HEK293 (cell line): Measurements from ENCODE around the gene HS3ST6.

Experiments
- CTCF ChIA-PET: fragments of 350-600 bp; formaldehyde crosslinking; extraction: SDS; loops from one replicate; lab custom pipeline; 2021; ENCODE audit warnings: antibody characterized with exemption; lab: Yijun Ruan, JAX
- POLR2A ChIA-PET: fragments of 300-600 bp; formaldehyde crosslinking; extraction: SDS; loops from one replicate; lab custom pipeline; 2020; ENCODE audit warnings: antibody characterized with exemption, inconsistent platforms; lab: Yijun Ruan, JAX
- H3K27ac ChIP-seq: fragments of 200-500 bp; sonication (Bioruptor generic); 2 replicates; pipeline ENCODE4 v1.5.1; 2014; ENCODE audit warnings: low read depth, low read length, control low read depth, inconsistent platforms; ENCODE audit errors: extremely low read depth
- H3K36me3 ChIP-seq, 2 experiments: fragments of 200-500 bp in 1 of 2; sonication (Bioruptor generic) in 1 of 2; 1 replicate in 1 of 2; 2 replicates in 1 of 2; pipeline ENCODE4 v1.5.1; 2014 to 2017; ENCODE audit warnings: inconsistent platforms in 2 of 2, low read length in 2 of 2; ENCODE audit not compliant: control insufficient read depth in 2 of 2, insufficient read depth in 1 of 2
- H3K4me1 ChIP-seq: fragments of 200-500 bp; sonication (Bioruptor generic); 2 replicates; pipeline ENCODE4 v1.5.1; 2014; ENCODE audit warnings: mild to moderate bottlenecking, low read length, inconsistent platforms; ENCODE audit not compliant: control insufficient read depth, insufficient read depth
- H3K4me3 ChIP-seq: 2 replicates; pipeline ENCODE4 v1.5.1; 2011; ENCODE audit warnings: low read depth, mild to moderate bottlenecking, control low read depth, low read length, moderate library complexity
- H3K9me3 ChIP-seq: fragments of 200-500 bp; sonication (Bioruptor generic); 2 replicates; pipeline ENCODE4 v1.5.1; 2014; ENCODE audit warnings: low read depth, low read length, inconsistent platforms; ENCODE audit not compliant: control insufficient read depth, insufficient read depth
- BCL11A ChIP-seq: fragments of 450-650 bp; formaldehyde crosslinking; IDR thresholded peaks from 2 replicates; pipeline ENCODE4 v1.5.1; 2016; ENCODE audit warnings: low read depth, missing biosample characterization, missing genetic modification characterization
- EGR2 ChIP-seq: fragments of 450-650 bp; formaldehyde crosslinking; IDR thresholded peaks from 2 replicates; pipeline ENCODE4 v1.5.1; 2016; ENCODE audit warnings: low read depth, missing biosample characterization, missing genetic modification characterization
- SP3 ChIP-seq: fragments of 450-650 bp; formaldehyde crosslinking; IDR thresholded peaks from 2 replicates; pipeline ENCODE4 v1.5.1; 2016; ENCODE audit warnings: missing biosample characterization, missing genetic modification characterization
- ZFHX2 ChIP-seq: fragments of 450-650 bp; formaldehyde crosslinking; conservative IDR thresholded peaks from 2 replicates; pipeline ENCODE4 v1.5.1; 2016; ENCODE audit warnings: missing biosample characterization, missing genetic modification characterization
- ZNF146 ChIP-seq: fragments of 450-650 bp; formaldehyde crosslinking; IDR thresholded peaks from 2 replicates; pipeline ENCODE4 v1.5.1; 2016; ENCODE audit warnings: missing biosample characterization, missing genetic modification characterization
- ZNF174 ChIP-seq: fragments of 450-650 bp; formaldehyde crosslinking; IDR thresholded peaks from 2 replicates; pipeline ENCODE4 v1.5.0; 2017; ENCODE audit warnings: missing biosample characterization, mild to moderate bottlenecking, missing genetic modification characterization
- ZNF19 ChIP-seq: fragments of 450-650 bp; formaldehyde crosslinking; IDR thresholded peaks from 2 replicates; pipeline ENCODE4; 2016; ENCODE audit warnings: missing biosample characterization, missing genetic modification characterization, low read depth
- ZNF221 ChIP-seq: fragments of 450-650 bp; formaldehyde crosslinking; IDR thresholded peaks from 2 replicates; pipeline ENCODE4 v1.5.1; 2017; ENCODE audit warnings: missing biosample characterization, missing genetic modification characterization, borderline replicate concordance
- ZNF248 ChIP-seq: fragments of 450-650 bp; formaldehyde crosslinking; IDR thresholded peaks from 2 replicates; pipeline ENCODE4 v1.5.1; 2017; ENCODE audit warnings: missing biosample characterization, missing genetic modification characterization
- ZNF324 ChIP-seq: fragments of 450-650 bp; formaldehyde crosslinking; IDR thresholded peaks from 2 replicates; pipeline ENCODE4 v1.5.1; 2016; ENCODE audit warnings: missing biosample characterization, missing genetic modification characterization
- ZNF391 ChIP-seq: fragments of 450-650 bp; formaldehyde crosslinking; IDR thresholded peaks from 2 replicates; pipeline ENCODE4 v1.5.1; 2016; ENCODE audit warnings: low read depth, missing biosample characterization, missing genetic modification characterization, borderline replicate concordance
- ZNF433 ChIP-seq: fragments of 450-650 bp; formaldehyde crosslinking; IDR thresholded peaks from 2 replicates; pipeline ENCODE4 v1.5.1; 2016; ENCODE audit warnings: missing biosample characterization, missing genetic modification characterization, low read depth
- ZNF544 ChIP-seq: fragments of 450-650 bp; formaldehyde crosslinking; IDR thresholded peaks from 2 replicates; pipeline ENCODE4 v1.5.0; 2017; ENCODE audit warnings: missing biosample characterization, missing genetic modification characterization
- ZNF610 ChIP-seq: fragments of 450-650 bp; formaldehyde crosslinking; IDR thresholded peaks from 2 replicates; pipeline ENCODE4 v1.5.1; 2016; ENCODE audit warnings: missing biosample characterization, missing genetic modification characterization, borderline replicate concordance
- ZNF791 ChIP-seq: fragments of 450-650 bp; formaldehyde crosslinking; IDR thresholded peaks from 2 replicates; pipeline ENCODE4 v1.5.1; 2016; ENCODE audit warnings: missing biosample characterization, missing genetic modification characterization
- ZNF830 ChIP-seq: fragments of 450-650 bp; IDR thresholded peaks from 2 replicates; pipeline ENCODE4 v1.5.0; 2018; ENCODE audit warnings: missing biosample characterization, missing genetic modification characterization, low read depth, mild to moderate bottlenecking, moderate library complexity
- TF ChIP-seq, protein P1 (sequence below): fragments of 450-650 bp; formaldehyde crosslinking; IDR thresholded peaks from 2 replicates; pipeline ENCODE4 v1.5.1; 2016; ENCODE audit warnings: missing biosample characterization, missing genetic modification characterization
- TF ChIP-seq, protein P2 (sequence below): fragments of 450-650 bp; formaldehyde crosslinking; IDR thresholded peaks from 2 replicates; pipeline ENCODE4 v1.5.1; 2016; ENCODE audit warnings: missing biosample characterization, missing genetic modification characterization

Gene HS3ST6

DNA sequence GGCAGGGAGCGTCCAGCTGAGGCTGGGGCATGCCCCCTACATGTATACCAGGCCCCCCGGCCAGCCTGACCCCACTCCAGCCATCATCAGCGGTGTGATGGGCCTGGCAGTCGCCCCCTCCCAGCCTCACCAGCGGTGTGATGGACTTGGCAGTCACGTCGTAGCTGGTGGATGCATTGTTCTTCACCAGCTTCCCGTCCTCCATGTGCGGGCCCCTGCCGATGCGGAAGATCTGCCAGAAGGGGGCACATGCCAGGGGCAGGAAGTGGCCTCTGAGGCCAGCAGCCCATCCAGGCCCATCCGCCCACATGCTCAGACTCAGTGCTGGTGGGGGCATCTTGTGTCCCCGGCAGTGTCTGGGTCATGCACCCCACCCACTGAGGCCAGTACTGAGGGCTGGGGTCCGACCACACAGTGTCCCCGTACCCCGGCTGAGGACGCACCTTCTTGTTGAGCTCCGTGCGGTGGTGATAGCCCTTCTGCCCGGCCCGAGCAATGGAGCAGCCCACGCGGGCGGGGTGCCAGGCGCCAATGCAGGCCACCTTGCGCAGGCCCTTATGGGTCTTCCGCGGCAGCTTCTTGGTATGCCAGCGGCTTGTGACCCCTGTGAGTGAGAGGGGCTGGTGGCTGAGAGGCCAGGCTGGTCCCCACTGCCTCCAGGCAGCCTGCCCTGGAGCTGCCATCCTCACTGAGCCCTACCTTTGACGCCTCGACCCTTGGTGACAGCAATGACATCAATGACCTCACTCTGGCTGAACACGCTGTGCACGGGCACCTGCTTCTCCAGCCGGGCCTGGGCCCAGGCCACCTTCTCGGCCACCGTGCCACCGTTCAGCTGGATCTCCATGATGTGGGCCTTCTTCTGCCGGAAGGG lies 28.5 kb upstream of the HS3ST6 start:
- H3K36me3 ChIP-seq, result no peaks in the 10 kb centered on the region
- H3K9me3 ChIP-seq, result no peaks in the 10 kb centered on the region
- TF ChIP-seq, protein P1, sequence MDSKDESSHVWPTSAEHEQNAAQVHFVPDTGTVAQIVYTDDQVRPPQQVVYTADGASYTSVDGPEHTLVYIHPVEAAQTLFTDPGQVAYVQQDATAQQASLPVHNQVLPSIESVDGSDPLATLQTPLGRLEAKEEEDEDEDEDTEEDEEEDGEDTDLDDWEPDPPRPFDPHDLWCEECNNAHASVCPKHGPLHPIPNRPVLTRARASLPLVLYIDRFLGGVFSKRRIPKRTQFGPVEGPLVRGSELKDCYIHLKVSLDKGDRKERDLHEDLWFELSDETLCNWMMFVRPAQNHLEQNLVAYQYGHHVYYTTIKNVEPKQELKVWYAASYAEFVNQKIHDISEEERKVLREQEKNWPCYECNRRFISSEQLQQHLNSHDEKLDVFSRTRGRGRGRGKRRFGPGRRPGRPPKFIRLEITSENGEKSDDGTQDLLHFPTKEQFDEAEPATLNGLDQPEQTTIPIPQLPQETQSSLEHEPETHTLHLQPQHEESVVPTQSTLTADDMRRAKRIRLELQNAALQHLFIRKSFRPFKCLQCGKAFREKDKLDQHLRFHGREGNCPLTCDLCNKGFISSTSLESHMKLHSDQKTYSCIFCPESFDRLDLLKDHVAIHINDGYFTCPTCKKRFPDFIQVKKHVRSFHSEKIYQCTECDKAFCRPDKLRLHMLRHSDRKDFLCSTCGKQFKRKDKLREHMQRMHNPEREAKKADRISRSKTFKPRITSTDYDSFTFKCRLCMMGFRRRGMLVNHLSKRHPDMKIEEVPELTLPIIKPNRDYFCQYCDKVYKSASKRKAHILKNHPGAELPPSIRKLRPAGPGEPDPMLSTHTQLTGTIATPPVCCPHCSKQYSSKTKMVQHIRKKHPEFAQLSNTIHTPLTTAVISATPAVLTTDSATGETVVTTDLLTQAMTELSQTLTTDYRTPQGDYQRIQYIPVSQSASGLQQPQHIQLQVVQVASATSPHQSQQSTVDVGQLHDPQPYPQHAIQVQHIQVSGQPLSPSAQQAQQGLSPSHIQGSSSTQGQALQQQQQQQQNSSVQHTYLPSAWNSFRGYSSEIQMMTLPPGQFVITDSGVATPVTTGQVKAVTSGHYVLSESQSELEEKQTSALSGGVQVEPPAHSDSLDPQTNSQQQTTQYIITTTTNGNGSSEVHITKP, result no peak
- TF ChIP-seq ZNF174 (tag by site-specific recombination) (no peak), SP3 (no peak), ZNF146 (tag by site-specific recombination) (no peak), BCL11A (tag by site-specific recombination) (no peak)
- TF ChIP-seq, all 188 proteins: peak for 0
- Histone ChIP-seq H3K4me3 (no peak overlapping the region), H3K4me1 (no peaks in the 10 kb centered on the region), H3K27ac (no peak overlapping the region)
- POLR2A ChIA-PET, result interaction anchor here (0.7 to 1.2 kb wide), 2 partner anchors 14 to 18 kb away, joined by 3 to 5 read pairs; partner anchors contain the start of gene RPS2
- CTCF ChIA-PET, result interaction anchor here (0.6 to 1.8 kb wide), 3 partner anchors 23 to 267 kb away, joined by 3 to 7 read pairs (median 3); partner anchors contain the start of genes NUBP2 and SPSB3

DNA sequence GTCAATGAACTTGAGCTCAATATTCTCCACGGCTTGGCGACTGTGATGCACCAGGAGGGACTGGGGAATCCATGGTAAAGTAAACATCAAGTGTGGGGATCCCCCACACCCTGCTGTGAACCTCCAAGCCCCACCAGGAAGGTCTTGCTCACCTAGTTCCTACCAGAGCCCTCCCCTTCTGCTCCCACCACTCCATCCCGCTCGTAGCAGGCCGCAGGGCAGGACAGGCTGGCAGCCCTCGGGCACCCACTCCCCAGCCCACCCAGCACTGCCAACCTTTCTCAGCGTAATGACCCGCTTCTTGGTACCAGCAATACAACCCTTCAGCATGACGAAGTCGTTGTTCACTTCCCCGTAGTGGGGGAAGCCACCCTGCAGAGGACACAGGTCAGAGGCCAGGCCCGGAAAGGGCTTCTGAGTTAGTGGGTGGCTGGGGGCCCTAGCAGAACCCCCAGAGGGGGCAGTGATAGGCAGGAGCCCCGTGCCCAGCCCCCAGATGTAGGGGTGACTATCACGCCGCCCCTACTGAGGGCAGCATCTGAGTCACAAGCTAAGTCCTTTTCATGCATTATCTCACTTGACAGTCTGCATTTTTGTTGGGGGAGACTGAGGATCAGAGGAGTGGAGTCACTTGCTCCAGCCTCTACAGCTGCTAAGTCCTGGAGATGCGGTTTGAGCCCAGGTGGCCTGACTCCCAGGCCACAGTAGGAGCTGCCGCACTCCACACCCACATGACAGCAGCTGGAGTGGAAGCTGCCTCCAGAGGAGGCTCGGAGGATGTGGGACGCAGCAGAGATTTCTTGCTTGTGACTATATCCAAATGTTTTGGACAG lies 27.6 kb upstream of the HS3ST6 start:
- TF ChIP-seq ZNF221 (no peak), ZFHX2 (tag by site-specific recombination) (0 out of 2 replicates have a peak, but pooled peaks have one; percentile 27), EGR2 (tag by site-specific recombination) (0 out of 2 replicates have a peak, but pooled peaks have one; percentile 27)
- TF ChIP-seq, protein P2, sequence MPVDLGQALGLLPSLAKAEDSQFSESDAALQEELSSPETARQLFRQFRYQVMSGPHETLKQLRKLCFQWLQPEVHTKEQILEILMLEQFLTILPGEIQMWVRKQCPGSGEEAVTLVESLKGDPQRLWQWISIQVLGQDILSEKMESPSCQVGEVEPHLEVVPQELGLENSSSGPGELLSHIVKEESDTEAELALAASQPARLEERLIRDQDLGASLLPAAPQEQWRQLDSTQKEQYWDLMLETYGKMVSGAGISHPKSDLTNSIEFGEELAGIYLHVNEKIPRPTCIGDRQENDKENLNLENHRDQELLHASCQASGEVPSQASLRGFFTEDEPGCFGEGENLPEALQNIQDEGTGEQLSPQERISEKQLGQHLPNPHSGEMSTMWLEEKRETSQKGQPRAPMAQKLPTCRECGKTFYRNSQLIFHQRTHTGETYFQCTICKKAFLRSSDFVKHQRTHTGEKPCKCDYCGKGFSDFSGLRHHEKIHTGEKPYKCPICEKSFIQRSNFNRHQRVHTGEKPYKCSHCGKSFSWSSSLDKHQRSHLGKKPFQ, result no peak
- no peak overlapping the region for H3K27ac ChIP-seq
- POLR2A ChIA-PET, result interaction anchor here (0.7 to 1.2 kb wide), 3 partner anchors 15 to 19 kb away, joined by 3 to 8 read pairs (median 5); partner anchors contain the start of gene RPS2
- peaks cover 0 to 3% of the 10 kb centered on the region in 2 experiments; a peak in 1 of 3 replicates for H3K36me3 ChIP-seq
- CTCF ChIA-PET, result interaction anchor here (0.6 to 1.8 kb wide), 5 partner anchors 12 to 145 kb away, joined by 3 to 7 read pairs (median 3); no protein-coding TSS in a partner anchor
- H3K4me3 ChIP-seq, result no peak overlapping the region
- no peaks in the 10 kb centered on the region for H3K4me1 ChIP-seq
- no peaks in the 10 kb centered on the region for H3K9me3 ChIP-seq

DNA sequence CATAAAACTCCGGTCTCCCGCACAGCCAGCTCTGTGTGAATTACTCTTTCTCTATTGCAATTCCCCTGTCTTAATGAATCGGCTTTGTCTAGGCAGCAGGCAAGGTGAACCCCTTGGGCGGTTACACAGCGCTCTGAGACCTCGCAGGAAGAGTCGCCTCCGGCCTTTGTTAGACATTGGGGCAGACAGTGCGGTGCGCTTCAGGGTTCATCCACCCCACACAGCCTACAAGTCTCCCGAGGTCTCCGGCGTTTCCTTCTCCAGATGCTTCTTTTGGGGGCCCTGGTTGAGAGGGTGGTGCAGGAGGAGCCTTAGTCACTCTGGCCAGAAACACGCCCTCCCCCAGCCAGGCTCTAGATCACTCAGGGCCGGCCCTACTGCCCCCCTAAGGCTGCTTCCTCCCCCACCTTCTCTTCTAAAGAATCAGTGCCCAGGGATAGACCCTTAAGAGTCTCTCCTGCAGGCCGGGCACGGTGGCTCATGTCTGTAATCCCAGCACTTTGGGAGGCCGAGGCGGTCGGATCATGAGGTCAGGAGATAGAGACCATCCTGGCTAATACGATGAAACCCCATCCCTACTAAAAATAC lies 26.5 kb upstream of the HS3ST6 start:
- ChIA-PET CTCF (interaction anchor here (0.6 to 1.5 kb wide), 4 partner anchors 9 to 77 kb away, joined by 3 to 5 read pairs (median 4); no protein-coding TSS in a partner anchor), POLR2A (interaction anchor here (0.6 to 1.1 kb wide), 2 partner anchors 20 kb away, joined by 3 to 8 read pairs; partner anchors contain the start of gene RPS2)
- peaks cover 0 to 14% of the 10 kb centered on the region in 2 experiments; a peak in 1 of 3 replicates for H3K36me3 ChIP-seq
- no peaks in the 10 kb centered on the region for H3K4me1 ChIP-seq
- no peaks in the 10 kb centered on the region for H3K9me3 ChIP-seq
- H3K27ac ChIP-seq, result no peak overlapping the region
- H3K4me3 ChIP-seq, result no peak overlapping the region
- TF ChIP-seq ZNF324 (no peak), ZNF544 (tag by site-specific recombination) (no peak), ZNF433 (tag by site-specific recombination) (no peak), ZNF391 (tag by site-specific recombination) (no peak), ZNF248 (tag by site-specific recombination) (no peak), ZNF791 (tag by site-specific recombination) (no peak), ZNF610 (tag by site-specific recombination) (no peak), ZNF830 (tag by site-specific recombination) (no peak), ZNF19 (tag by site-specific recombination) (no peak)
